Hematopoietic multipotent progenitor cell (in vitro differentiated cells): ENCODE measurements around the gene RBM25. TPM values are rescaled to one million over a fixed set of nuclear protein-coding genes. Genes with fewer than 3 reads are reported as not detected.

ENCODE experiments used
- DNase-seq, 3 donors: peaks; one replicate each; pipeline ENCODE4 v3.0.0-alpha.2; 2011 to 2015; ENCODE audit warnings: low read depth in 2 of 3, low spot score in 2 of 3
- total RNA-seq: library from RNA; depleted of rRNA; stranded (reverse); fragments of >200 nt; gene quantifications from one replicate; pipeline ENCODE4 v1.2.3, GENCODE V29; 2012

Gene RBM25
- total RNA-seq, 1 donor, result 22.4 TPM

DNA sequence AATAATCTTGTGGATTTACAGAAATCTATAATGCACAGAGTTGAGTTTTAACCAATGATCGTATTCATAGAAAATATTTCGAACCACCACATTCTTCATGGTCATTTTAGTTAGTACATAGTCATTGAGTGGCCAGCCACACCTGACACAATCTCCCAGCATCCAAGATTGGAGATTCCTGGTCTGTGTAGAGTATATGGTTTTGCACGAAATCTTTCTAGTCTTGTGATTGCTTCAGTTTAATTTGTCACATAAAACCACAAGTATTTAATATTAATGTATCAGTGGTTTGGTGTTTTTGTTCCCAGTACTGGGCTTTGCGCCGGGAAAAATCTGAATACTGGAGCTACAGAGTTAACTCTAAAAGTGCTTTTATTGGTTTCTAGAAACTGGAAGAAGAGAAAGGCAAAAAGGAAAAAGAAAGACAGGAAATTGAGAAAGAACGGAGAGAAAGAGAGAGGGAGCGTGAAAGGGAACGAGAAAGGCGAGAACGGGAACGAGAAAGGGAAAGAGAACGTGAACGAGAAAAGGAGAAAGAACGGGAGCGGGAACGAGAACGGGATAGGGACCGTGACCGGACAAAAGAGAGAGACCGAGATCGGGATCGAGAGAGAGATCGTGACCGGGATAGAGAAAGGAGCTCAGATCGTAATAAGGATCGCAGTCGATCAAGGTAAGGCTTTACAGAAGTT lies 44.6 kb downstream of the RBM25 start:
- DNase-seq, result no peak

DNA sequence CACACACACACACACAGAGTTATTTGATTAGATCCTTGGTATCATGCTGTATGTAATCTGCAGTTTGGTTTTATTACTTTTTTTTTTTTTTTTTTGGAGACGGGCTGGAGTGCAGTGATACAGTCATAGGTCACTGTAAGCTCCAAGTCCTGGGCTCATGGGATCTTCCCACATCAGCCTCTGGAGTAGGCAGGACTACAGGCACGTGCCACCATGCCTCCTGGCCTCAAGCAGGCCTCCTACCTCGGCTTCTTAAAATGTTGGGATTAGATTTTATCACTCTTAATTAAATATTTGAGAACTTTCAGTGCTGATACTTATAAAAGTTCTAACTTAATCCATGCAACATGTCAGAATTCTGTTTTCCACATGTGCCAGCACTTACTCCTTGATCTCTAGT lies 46.7 kb downstream of the RBM25 start:
- DNase-seq, result no peak

DNA sequence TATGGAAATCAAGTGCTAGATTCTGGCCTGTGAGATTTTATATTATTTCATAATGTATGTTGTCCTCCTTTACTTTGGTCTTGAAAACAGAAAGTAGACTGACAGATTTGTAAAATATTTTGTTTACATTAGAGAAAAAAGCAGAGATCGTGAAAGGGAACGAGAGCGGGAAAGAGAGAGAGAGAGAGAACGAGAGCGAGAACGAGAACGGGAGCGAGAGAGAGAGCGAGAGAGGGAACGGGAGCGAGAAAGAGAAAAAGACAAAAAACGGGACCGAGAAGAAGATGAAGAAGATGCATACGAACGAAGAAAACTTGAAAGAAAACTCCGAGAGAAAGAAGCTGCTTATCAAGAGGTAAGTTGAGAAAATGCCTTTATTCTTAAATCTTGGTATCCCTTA lies 47.4 kb downstream of the RBM25 start:
- DNase-seq, result no peak

DNA sequence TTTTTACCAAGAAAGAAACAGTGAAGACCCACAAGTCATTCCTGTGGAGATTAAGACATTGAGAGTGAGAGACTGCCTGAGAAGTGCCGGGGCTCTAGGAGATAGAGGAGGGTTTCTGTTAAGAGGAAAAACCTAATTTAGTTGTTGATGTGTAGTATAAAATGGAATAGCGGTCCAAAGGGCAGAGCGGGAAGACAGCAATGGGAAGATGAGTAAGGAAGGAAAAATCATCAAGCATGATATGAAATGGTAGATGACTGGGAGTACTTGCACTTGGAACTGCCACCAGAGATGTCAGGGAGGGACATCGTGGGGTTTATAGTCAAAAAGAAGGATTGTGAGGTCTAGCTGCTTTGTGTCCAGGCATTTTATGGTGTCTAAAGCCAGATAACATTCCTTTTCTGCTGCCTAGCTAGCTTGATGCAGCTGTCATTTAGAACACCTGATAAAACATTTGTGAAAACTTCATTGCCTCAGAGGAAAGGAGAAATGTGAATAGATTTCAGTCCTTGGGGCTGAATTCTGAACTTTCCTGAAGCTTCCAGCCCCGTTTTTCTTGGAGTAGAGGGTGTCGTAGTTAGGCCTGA lies 57.8 kb downstream of the RBM25 start:
- DNase-seq, result no peak

DNA sequence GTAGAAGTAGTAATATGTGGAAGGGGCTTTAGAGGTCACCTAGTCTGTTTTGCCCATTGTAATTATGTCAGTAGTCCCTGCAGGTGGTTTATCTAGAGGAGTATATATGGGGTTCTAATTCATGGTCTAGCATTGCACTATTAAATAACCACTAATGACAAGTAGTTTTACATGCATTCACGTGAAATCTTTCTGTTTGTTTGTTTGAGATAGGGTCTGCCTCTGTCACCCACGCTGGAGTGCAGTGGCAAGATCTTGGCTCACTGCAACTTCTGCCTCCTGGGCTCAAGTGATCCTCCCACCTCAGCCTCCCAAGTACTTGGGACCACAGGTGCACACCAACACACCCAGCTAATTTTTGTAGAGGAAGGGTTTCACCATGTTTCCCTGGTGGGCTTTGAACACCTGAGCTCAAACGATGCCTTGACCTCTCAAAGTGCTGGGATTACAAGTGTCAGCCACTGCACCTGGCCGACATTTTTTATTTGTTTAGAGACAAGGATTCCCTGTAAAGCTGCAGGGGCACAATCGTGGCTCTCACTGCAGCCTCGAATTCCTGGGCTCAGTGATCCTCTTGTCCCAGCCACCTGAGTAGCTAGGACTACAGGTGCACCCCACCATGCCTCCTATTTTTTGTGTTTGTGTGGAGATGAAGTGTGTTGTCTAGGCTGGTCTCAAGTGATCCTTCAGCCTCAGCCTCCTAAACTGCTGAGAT lies 66.0 kb downstream of the RBM25 start:
- DNase-seq, result no peak

DNA sequence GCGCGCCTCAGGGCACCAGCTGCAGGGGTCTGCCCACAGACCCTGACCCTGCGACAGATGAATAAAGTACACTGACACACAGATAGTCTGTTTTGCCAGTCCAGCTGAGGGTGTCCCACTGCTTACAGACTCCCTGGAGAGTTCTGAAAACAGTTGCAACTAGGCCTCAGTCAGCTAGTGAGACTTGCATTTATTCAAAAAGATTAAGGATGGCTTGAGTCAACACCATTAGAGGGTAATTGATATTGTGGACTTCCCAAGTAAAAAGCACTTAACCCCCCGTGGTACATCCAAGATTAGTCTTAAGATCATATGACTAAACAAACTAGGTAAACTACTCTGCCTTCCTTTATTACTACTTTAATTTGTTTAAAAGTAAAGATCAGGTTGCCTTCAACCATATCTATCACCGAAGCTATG lies 66.8 kb downstream of the RBM25 start:
- DNase-seq, result no peak

DNA sequence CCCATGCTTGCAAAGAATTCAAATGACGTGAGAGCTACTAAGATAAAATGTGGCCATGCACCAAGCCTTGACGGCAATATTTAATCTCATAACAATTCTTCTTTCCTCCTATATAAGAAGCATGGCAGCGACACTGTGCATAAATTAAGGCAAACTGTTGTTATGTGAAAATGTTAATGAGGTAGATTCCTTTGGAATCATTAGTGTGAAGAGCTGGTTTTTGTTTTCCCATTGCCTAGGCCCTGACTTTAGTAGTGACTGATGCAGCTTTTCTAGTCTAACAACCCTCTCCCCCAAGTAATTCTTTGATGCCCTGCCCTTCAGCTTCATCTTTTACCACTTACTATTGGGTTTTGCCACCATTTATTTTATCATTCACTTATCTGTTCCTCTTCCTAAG lies 67.4 kb downstream of the RBM25 start:
- DNase-seq, result no peak

DNA sequence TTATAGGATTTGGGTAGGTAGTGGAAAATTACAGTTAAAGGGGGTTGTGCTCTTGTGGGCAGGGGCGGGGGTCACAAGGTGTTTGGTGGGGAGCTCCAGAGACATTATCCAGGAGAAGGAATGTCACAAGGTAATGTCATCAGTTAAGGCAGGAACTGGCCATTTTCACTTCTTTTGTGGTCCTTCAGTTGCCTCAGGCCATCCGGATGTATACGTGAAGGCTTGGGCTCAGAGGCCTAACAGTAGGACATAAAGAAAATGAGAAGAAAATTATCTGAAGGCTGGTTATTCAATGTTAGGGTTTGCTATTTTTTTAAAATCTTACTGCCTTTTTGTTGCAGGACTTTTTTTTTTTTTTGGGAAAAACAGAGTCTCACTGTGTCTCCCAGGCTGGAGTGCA lies 75.5 kb downstream of the RBM25 start:
- peak in 1 of 3 donors; percentile 10 for DNase-seq

DNA sequence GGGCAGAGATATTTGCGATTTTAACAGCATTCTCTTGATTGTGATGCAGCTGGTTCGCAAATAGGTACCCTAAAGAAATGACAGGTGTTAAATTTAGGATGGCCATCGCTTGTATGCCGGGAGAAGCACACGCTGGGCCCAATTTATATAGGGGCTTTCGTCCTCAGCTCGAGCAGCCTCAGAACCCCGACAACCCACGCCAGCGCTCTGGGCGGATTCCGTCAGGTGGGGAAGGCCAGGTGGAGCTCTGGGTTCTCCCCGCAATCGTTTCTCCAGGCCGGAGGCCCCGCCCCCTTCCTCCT lies 77.7 kb downstream of the RBM25 start:
- DNase-seq, result no peak

DNA sequence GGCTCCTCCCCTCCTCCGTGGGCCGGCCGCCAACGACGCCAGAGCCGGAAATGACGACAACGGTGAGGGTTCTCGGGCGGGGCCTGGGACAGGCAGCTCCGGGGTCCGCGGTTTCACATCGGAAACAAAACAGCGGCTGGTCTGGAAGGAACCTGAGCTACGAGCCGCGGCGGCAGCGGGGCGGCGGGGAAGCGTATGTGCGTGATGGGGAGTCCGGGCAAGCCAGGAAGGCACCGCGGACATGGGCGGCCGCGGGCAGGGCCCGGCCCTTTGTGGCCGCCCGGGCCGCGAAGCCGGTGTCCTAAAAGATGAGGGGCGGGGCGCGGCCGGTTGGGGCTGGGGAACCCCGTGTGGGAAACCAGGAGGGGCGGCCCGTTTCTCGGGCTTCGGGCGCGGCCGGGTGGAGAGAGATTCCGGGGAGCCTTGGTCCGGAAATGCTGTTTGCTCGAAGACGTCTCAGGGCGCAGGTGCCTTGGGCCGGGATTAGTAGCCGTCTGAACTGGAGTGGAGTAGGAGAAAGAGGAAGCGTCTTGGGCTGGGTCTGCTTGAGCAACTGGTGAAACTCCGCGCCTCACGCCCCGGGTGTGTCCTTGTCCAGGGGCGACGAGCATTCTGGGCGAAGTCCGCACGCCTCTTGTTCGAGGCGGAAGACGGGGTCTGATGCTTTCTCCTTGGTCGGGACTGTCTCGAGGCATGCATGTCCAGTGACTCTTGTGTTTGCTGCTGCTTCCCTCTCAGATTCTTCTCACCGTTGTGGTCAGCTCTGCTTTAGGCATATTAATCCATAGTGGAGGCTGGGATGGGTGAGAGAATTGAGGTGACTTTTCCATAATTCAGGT lies 78.3 kb downstream of the RBM25 start, which contains the start of gene PSEN1:
Gene PSEN1 (plus strand): TSS at position 121 of the 839 bp plus-strand sequence. CDS start 11,513 bp downstream, outside the sequence.
- peak; percentile 97 to 99 (median 97) for DNase-seq

DNA sequence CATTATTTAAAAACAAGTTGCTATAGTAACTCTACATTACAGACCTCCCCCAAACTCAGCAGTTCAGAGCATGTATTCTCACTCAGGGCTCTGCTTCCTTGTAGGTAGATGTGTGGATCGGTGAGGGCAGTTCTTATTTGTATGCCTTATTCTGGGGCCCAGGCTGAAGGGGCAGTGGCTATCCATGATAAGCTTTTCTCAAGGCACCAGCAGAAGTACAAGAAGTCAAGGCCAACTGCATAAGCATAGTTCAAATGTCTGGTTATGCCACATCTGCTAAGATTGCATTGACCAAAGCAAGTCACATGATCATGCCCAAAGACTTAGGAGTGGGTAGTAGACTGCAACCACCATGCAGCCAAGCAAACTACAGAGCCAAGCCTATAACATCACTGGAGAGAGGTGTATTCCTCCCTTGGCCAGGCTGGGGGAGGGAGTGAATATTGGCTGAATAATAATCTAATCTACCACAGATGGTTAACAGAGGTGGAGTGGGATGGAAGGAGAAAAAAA lies 82.5 kb downstream of the RBM25 start:
- no peak for DNase-seq

DNA sequence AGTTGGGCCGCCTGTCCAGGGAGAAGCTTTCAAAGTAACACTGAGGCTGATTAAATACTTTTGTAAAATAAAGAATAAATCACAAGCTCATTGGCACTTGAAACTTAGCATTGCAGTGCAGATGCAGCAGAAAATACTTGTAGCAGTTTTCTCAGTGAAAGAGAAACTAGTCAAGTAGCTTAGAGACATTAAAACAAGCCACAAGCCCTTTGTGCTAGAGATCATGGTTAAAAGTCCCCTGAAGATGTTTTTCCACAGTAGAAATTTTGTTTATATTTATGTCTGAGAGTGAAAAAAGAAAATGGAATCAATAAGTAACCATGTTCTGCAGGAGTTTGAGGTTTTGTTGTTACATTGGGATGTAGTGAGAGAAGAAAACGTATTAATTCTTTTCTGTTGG lies 83.9 kb downstream of the RBM25 start:
- no peak for DNase-seq

DNA sequence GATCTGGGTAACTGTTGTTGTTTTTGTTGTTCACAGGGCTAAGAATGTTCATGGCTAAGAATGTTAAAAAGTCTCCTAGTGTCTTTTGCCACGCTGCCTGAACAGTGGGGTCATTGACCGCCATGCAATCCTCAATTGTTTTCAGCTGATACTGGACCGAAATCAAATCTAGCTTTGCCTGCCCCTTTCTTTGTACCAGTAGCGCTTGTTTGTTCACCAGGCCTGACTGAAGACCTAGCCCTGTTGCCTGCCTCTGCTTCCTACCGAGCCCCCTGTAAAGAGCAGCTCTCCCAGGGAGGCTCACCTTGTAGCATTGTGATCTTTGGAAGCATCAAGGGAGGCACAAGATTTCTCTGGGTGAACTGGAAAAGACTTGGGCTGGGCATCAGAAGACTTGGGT lies 84.7 kb downstream of the RBM25 start:
- no peak for DNase-seq

DNA sequence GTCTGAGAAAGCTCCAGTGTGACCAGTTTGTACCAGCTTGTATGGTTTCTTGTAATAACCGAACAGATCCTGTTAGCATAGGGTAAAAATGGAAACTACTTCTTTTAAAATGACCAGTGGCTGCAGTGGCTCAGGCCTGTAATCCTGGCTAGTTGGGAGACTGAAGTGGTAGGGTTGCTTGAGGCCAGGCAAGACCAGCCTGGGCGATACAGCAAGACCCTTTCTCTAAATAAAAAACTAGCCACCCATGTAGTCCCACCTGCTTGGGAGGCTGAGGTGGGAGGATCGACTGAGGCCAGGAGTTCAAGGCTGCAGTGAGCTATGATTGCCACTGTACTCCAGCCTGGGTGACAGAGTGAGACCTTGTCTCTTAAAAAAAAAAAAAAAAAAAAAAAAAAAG lies 85.3 kb downstream of the RBM25 start:
- no peak for DNase-seq

DNA sequence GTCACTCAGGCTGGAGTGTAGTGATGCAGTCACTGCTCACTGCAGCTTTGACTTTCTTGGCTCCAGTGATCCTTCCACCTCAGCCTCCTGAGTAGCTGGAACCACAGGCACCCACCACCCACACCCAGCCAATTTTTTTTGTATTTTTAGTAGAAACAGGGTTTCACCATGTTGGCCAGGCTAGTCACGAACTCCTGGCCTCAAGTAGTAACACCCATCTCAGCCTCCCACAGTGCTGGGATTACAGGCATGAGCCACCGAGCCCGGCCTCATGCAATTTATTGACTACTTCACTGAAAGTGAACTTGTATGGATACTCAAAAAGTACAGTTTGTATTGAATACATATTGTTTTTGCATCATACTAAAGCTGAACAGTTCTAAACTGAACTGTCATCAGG lies 87.0 kb downstream of the RBM25 start:
- no peak for DNase-seq

DNA sequence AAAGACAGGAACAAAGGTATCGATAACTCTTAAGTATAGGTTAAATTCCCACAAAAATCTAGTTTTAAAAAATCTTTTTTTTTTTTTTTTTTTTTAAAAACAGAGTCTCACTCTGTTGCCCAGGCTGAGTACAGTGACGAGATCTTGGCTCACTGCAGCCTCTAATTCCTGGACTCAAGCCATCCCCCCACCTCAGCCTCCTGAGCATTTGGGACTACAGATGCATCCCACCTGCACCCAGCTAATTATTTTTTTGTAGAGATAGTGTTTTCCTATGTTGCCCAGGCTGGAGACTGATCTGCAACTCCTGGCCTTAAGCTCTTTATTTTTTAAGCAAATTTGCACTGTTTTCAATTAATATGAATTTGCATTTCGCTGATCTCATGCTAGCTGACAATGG lies 87.8 kb downstream of the RBM25 start:
- no peak for DNase-seq

DNA sequence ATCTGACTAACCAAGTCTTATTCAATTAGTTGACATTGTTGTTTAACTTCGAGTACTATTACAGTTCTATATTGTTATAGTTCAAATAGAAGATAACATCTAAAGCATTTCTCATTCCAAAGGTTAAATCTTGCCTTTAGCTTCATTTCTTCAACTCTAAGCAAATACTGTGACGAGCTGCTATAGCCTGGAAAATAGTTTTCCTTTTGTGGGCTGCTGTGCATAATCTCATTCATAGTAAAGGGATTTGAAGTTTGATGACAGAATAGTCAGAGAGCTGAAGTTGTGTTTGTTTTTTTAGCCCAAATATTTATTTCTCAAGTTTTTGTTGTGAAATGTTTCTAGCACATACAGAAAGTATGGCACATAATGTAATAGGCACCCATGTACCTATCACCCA lies 91.4 kb downstream of the RBM25 start:
- no peak for DNase-seq

DNA sequence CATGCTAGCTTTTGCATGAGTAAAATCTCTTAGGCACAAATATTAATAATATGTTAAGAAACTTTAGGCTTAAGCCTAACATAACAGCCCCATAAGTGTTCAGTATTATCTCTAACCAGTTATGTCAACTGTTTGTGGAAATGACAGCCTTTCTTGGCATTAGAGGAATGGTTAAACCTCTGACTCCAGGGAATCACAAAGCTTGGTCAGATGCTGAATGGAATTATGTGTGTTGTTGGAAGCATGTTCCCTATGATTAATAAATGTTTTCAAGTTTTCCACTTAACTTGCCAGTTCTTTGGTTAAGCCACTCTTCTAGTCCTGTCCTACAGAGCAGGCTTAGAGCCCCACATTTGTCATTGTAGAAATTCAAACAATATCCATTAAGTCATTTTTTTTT lies 94.9 kb downstream of the RBM25 start:
- no peak for DNase-seq

DNA sequence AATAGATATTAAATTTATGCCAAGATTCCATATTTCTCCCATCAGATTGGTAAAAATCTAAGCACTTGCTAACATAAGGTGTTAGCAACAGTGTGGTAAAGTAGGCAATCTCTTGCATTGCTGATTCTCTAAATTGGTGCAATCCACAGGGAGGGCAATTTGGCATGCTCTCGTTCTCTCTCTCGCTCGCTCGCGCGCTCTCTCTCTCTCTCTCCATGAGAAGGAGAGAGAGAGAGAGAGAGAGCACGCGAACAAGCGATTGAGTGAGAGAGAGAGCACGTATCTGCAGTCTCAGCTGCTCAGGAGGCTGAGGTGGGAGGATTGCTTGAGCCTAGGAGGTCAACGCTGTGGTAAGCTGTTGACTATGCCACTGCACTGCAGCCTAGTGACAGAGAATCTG lies 103.9 kb downstream of the RBM25 start:
- DNase-seq, result no peak

DNA sequence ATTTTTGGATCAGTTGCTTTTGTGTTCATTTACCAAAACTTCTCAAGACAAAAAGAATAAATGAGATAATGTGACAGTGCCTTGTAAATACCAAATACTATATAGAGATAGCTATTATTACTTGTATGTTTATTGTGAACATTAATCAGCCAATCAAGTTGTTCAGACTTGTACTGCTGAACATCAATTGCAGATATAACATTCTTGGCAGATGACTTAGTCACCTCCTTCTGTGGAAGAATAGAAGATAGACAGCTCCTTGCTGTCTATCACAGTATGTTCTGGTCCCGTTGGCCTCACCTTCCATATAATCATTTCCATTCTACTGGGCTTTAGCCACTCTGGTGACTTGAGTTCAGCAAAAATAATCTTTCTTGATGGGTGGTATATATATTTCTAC lies 108.1 kb downstream of the RBM25 start:
- no peak for DNase-seq

DNA sequence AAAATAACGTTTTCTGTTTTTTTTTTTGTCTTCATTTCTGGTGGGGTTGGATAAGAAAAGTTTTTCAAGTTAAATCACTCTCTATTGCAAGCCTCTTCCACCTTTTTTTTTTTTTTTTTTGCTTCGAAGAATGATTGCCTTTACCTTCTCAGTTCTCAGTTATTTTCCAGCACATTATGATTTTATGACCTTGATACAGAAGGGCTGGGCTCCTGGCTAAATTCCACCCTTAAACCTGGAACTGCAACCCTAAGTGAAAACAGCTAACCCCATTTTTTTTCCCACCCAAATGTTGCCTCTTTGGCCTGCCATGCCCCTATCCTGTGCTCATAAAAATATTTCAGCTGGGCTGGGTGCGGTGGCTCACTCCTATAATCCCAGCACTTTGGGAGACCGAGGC lies 109.4 kb downstream of the RBM25 start:
- no peak for DNase-seq
